Activated T-cell treated with anti-CD3 and anti-CD28 coated beads for 24 hours (primary cell): Measurements from ENCODE around the gene GPR137B.
A peak's percentile ranks its signal among the peaks of the same experiment; 100 is the strongest.

Source experiments
- DNase-seq: peaks from one replicate; pipeline ENCODE4 v3.0.0-alpha.2; 2020; ENCODE audit warnings: low read depth

Gene GPR137B

DNA sequence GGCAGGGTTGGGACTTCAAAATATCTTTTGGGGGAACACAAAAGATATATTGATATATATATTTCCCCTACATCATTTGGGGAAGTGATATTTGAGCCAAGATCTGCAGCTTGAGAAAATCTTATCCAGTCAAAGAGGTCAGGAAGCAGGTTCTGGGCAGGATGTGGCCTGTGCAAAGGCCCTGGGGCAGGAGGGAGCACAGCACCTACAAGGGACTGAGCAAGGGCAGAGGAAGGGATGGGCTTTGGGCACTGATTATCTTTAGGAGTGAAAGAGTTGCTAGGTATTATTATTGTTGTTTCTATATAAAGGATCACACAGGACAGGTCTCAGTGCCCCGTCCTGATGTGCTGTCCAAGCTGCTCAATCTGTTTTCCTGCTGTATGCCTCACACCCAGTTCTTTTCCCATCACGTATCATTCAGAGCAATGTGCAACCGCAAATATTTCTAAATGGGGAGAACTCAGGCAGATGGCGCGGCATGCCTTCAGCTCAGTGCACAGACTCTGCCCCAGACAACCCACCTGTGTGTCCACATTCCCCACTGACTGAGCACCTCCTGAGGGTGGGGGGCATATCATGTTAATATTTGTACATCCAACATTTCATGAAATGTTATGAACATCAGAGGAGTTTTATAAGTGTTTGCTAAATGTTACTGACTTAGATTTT, 28.1 kb upstream of the GPR137B start:
- no peak for DNase-seq

DNA sequence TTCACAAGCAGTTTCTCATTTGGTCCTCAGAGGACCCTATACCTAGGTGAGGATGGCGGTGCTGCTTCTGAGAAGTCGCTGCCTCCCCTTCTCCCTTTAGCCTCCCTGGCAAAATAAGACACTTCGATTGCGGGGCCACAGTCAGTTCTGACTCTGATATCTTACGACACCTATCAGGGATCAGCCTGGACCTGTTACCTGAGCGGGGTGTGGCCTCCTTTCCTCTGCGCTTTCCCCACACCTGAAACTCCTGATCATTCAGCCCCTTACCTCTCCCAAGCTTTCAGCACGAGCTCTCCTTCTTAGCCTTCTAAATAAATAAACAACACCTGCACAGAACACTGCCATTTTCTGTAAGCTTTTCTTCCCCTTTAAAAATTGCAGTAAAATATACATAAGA, 24.6 kb upstream of the GPR137B start:
- no peak for DNase-seq

DNA sequence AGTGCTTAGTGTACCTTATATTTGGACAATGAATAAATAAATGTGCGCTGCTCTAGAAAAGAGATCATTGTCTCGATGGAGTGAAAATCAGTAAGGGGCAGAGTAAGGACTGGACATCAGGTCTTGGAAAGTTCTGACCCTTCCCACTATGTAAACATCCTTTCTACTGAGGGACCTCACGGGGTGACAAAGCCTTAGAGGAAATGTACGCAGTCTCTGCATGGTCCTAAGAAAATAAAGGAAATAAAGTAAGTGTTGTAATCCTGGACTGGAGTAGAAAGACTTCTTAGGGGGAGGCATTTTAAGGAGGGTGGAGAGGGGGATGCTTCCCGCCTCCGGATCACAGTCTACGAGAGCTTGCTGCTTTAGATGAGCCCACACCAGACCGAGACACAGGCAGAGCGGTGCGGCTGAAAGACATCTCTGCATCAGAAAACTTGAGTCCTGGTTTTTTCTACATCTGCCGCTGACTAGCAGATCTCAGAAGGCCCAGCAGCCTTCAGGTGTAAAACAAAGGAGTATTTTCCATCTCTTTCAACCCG, 22.3 kb upstream of the GPR137B start:
- no peak for DNase-seq

DNA sequence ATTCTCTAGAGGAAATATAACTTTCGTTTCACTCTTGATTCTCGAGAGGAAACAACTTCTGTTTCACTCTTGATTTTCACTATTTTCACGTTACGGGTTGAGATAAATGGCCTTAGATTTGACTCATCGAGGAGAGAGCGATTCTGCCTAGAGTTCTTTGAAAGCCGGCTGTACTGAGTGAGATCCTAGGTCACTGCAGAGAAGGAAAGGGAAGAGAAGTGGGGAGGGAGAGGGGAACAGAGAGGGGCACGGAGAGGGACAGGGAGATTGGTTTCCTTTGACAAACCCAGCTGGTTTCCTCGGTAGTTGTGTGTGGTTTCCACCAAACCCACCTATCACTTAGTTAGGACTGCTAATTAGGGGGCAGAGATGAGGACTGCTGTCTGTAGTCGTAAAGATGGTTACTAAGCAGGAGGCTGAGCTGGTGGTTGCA, 21.6 kb upstream of the GPR137B start:
- no peak for DNase-seq

DNA sequence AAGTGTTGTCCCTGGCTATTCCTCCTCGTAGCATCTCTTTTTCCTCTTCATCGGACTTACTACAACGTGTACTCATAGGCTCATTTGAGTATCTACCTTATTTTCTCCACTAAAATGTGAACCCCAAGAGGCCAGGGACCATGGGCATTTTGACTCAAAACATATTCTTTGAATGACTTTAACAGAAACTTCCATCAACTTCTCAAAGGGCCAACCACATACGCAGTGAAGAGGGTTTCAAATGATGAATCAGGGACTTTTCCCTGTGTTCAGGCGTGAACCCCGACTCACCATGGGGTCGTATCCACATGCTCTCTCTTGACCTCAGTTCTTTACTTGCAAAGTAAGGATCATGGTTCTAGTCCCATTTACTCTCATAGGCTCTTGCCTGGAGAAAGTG, 20.2 kb upstream of the GPR137B start:
- no peak for DNase-seq

DNA sequence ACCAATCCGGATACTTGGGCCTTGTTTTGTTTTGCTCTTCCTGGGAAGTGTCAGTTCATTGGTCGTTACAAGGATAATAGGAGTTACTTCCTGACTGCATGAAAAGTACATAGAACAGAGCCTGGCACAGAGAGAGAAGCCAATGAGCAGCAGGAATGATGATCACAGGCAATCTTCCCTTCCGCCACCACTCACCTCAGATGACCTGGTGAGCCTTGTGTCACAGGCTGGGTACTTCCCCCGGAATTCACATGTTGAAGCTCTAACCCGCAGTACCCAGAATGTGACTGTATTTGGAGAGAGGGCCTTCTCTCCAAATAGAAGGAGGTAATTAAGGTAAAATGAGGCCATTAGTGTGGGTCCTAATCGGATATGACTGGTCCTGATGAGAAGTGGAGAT, 18.8 kb upstream of the GPR137B start:
- DNase-seq = no peak

DNA sequence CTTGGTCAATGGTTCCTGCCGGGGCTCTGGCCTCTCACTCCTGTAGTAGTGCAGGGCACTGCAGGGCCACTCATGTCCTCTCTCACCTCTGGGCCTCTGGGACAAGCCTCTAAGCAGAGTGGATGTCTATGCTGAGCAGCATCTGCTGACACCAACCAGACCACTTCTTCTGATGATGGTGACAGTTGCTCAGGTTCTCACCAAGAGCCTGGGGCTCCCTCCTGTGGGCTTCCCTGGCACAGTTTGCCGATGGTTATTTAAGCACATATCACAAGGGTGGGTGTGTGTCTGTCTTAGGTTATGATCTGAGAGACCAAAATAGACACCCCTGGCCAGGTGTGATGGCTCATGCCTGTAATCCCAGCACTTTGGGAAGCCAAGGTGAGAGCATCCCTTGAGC, 17.4 kb upstream of the GPR137B start:
- DNase-seq = no peak

DNA sequence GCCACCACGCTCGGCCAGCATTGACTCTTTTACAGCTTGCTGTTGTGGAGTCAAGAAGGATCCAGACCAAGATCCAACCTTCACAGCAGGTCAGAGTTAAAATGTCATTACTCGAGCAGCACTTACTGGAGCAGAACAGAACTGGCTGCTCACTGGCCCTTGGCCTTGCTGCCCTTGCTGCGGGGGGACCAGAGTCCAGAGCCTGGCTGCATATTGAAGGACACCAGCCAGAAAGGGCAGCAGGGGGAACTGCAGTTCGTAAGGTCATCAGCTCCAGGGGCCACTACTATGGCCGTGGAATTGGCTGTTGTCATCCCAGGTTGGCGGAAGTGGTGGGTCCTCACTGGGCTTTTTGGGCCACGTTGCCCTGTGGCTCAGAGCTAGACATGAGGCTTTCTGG, 15.3 kb upstream of the GPR137B start:
- DNase-seq = no peak

DNA sequence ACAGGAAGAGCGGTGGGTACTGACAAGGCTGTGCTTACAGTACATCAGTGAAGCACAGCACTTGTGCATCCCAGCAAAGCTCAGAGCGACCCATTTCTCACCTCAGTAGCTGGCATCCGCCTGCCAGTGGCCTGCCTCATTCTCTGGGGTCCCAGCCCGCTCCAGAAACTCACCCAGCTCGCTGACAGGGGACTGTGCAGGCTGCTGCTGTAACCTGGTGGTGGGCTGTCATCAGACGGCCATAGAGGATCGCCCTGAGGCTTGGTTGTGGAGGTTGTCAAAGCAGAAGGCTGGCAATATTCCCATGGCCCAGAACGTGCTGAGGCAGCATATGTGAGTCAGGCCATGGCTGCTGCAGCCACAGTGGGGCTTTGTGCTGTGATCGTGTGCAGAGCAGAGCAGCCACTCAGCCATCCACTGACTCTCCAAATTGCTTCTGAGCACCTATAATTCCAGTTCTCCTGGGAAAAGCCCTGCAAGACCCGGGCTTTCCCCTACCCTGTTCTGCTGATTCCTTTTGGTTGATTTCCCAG, 13.6 kb upstream of the GPR137B start:
- DNase-seq = no peak

DNA sequence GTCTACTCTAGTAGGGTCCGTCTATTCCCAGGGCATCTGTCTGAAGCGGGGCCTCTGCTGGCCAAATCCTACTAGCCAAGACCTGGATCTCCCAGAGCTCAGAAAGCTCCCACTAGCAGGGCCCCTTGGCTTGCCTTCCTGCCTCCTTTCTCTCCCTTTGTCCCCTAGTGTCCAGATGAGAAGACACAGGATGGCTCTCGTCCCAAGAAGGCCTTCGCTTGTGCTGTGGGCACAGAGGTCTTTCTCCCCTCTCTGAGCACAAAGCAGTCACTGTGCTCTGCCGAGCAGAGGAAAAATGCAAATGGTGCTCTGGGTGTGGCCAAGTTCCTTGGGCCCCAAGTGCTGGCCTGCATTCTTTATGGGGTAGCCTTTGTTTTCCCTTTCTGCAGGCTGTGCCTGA, 13.0 kb upstream of the GPR137B start:
- DNase-seq = no peak

DNA sequence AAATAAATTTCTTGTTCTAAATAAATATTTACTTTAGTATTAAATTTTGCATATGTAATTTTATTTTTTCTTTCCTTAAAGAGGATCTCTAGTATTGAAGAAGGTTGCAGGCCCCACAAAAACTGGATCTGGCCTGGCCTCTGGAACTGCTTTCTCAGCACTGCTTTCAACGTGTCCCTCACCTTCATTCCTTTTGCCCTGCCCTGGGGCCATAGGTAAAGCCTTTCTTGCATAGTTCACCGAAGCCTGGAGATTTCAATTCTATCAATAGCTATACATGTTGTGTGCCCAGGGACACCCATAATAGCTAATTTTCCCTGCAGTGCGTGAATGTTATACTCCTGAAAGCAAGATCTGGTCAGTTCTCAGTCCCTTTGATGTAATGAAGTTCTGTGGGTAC, 12.0 kb upstream of the GPR137B start:
- no peak for DNase-seq

DNA sequence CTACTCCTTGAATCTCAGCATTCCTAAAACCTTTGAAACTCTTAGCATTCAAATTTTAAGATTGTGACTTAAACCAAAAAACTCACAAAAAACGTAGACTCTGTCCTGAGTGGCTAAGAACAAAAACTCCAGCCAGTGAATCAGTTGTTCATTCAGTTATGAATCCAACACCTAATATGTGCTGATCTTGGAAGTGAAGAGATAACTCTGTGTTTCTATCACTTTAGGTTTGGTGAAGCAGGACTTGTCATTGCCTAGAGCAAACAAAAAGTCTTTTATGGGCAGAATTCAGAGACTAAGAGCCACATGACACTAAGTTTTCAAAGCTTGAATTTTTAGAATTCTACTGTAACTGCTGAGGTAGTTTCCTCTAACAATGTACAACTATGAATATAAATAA, 10.4 kb upstream of the GPR137B start:
- DNase-seq = no peak

DNA sequence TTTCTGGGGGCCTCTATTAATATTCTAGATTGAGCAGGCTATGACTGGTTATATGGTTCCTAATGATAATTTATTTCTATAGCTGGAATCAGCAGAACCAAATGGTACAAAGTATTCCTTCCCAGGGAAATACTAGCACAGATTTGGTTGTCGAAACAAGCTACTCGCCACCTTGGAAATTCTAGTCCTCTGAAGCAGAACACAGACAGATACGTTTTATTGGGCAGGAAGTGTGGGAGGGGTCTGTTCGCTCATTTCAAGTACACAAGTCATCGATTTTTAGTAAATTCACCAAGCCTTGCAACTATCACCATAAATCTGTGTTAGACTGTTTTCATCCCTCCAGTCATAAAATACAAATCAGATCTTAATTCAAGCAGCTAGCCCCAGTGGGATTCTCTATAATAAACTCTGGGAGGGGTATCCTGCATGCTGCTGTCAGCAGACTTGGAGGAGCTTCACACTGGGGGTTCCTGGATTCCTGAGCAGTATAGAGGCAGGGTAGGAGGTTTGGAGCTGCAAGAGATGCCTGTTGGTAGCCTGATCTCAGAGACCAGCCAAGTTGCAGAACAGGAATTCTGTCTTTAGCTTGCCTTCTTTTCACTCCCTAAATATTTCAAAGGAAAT, 9.8 kb upstream of the GPR137B start:
- no peak for DNase-seq

DNA sequence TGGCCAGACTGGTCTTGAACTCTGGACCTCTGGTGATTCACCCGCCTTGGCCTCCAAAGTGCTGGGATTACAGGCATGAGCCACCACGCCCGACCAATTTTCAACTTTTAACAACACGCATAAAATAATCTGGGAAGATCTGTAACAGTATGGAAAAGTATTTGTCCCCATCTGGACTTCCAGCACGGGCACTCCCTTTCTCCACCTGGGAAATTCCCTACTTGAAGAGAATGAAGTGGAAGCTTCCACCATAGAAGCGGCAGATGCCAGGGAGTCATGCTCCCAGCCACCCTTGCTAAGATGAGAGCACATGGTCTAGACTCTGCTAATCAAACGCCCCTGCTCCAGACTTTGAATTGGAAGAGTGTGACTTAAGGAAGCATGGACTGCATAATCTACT, 9.0 kb upstream of the GPR137B start:
- no peak for DNase-seq

DNA sequence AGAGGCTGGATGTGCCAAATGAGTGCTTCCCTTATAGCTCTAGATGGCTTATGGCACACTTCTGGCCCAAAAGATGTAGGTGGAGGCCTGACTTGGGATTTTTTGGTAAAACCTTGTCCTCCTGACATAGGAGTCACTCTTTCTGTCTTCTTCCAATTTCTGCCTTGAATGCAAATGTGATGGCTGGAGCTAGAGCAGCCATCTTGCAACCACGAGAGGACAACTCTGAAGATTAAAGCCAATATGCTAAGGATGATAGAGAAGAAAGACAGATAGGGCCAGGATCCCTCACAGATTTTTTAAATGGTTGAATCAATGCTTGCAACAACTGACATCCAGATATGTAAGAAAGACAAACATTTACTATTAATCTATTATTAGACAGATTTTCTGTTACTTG, 8.5 kb upstream of the GPR137B start:
- no peak for DNase-seq

DNA sequence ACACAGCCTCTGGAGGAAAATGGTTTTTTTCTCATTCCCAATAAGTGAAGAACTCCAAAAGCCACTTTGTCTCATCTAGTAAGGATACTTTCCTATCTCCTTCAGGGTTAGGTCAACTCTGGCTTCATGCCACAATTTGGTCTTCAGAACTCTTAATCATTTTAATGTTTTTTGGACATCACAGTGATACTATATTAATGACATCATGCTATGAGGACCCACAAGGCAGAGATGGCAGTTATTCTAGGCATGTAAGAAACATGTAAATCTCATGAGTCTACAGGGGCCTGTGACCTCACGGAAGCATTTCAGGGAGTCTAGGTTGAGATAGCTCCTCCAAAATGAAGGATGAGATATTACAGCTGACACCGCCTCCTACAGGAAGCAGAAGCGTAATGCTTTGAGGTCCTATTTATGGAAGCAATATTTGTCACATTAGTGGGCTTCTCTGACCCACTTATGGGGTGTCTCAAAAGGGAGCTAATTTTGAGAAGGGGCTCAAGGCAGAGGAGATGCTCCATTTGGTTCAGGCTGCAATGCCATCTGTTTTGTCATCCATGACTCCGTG, 5.0 kb upstream of the GPR137B start:
- DNase-seq = no peak

DNA sequence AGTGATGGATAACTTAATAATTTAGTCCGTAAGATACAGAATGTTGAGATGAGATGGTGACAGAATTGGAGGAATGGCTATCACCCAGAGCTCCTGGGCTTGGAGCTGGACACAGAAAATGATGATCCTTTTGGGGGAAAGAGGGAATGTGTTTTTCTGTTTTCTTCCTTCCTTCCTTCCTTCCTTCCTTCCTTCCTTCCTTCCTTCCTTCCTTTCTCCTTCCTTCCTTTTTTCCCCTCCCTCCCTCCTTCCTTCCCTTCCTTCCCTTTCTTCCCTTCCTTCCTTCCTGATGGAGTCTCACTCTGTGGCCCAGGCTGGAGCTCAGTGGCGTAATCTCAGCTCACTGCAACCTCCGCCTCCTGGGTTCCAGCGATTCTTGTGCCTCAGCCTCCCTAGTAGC, 2.8 kb upstream of the GPR137B start:
- DNase-seq = no peak

DNA sequence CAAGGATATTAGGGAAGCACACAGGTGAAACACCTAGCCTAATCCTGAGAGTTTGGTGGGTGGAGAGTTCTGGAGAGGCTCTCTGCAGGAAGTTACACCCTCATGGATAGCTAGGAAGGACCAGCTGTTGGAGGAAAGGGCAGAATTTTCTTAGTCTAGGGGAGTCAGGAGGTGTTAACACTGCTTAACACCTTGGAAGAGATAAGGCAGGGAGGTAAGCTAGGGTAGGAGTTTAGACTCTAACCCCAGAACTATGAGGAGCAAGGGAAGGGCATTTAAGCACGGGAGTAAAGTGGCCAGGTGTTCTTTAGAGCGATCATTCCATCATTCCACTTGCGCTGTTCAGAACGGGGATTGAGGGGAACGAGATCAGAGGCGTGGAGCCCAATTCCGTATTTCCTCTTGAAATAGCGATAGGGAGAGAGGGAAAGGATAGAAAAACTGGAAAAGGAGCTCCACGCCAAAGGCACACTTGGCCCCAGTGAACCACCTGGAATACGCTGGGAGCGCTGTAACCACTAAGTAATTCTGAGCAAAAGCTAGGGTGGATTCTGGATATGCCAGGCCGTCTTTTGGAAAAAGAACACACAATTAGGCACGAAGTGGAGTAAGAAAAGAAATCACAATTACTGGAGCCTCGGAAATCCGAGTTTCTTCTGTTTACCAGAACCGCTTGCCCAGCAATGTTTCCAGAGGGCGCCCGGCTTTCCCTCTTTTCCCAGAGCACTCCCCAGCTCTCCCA, 1.5 kb upstream of the GPR137B start:
- no peak for DNase-seq

DNA sequence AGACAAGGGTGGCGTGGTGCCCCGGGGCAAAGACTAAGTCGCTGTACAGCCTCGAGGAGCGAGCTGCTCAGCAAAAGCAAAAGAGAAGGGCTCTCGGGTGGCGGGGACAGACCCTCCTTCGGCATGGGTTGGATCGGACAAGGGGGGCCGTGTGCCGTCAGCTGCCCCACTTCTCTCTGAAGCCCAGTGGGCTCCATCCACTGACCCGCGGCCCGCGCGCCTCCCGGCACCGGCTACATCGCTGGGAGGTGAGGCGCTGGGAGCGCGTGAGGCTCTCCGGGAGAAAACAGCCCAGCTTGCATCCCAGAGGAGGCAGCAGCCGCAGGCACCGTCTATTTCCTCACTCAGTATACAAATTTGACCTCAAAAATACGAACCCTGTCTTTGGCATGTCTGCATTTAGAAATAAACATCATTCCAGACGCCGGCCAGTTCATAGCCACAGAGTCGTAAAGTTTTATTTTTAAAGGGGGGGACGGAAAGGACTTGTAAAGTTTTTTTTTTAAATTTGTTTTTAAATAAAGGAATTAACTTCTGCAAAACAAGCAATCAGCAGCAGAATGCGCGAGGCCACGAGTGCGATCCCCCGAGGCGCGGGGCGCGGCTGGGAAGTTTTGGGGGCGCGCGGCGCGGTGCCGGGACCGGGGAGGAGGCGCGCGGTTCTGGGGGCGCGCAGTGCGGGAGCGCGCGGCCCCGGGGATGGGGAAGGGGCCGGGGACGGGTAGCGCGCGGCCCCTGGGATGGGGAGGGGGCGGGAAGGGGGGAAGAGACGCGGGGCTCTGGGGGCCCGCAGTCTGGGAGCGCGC, 689 bp upstream of the GPR137B start:
- DNase-seq = no peak

DNA sequence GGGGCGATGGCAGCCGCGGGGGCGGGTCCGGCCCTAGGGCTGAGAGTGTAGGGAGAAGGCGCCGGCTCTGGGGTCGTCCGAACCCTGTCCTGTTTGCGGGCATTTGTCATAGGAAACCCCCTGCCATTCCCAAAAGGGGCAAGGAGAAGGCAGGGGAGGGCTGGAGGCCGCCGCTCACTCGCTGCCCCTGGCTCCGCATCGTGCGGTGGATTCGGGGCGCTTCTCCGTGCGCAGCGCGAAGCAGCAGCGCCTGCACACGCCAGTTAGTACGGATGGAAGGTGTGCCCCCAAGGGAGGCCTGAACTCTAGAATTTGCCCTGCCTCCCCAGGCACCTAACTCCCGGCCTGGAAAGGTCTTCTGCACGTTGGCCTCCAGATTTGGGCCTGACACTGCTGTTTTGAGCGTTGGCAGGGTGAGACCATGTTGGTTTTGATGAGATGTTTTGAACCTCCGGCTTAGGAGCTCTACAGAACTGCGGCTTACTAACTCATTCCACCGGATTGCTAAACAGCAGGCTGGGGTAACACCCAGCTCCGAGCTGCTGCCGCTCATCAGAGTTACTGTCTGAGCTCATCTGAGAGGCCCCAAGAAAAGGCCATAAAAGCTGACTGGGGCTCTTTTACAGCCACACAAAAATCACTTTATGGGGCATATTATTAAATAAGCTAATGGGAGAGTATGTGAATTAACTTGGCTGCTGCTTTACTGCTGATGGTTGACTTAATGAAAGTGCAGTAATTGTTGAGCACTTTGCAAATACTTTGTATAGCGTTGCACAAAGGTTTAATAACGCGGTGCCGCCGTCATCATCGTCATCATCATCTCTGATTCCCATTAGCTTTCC, 987 bp downstream of the GPR137B start:
- DNase-seq = peak; percentile 27

DNA sequence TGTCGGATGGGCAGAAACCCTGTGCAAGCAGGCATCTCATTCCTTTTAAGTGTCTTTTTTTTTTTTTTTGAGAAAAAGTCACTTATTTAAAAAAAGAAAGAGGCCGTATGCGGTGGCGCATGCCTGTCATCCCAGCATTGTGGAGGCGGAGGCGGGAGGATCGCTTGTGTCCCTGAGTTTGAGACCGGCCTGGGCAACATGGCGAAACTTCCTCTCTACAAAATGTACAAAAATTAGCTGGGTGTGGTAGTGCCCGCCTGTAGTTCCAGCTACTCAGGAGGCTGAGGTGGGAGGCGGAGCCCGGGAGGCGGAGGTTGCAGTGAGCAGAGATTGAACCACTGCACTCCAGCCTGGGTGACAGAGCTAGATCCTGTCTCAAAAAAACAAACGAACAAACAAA, 1.7 kb downstream of the GPR137B start:
- no peak for DNase-seq
